ENCODE measurements around the gene SLC22A14.

DNA sequence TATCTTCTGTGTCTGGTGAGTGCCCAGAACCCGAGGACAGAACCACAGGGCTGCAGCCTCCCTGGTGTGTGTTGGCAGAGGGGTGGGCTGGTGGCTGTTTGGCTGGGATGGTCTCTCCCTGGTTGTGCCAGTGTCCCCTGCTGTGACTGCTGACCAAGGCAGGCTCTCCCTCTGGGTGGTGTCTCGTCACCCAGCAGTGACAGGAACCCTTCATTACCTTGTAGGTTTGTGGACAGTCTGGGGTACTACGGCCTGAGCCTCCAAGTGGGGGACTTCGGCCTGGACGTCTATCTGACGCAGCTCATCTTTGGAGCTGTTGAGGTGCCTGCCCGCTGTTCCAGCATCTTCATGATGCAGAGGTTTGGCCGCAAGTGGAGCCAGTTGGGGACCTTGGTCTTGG, 6.4 kb upstream of the SLC22A14 start:
- no peak for TF ChIP-seq CTCF (IDR thresholded peaks at IDR 0.05)
- no peak for TF ChIP-seq POLR2A (IDR thresholded peaks at IDR 0.05)

Data from Peyer's patch (tissue), 4 donors.